Skeletal muscle tissue (tissue), 4 donors: Measurements from ENCODE around the gene SYNE1. TPM values are rescaled to one million over a fixed set of nuclear protein-coding genes. Genes with fewer than 3 reads are reported as not detected.
"Not testable (repeated sequence)": the region's sequence is repeated elsewhere in the genome, so short reads cannot be mapped to it uniquely, and the experiment has no call there.

ENCODE experiments used
- H3K27ac ChIP-seq: one replicate; pipeline ENCODE4 v1.7.0; 2013; ENCODE audit warnings: mild to moderate bottlenecking, low read depth, low read length, inconsistent platforms
- H3K27me3 ChIP-seq, 3 donors: one replicate each; pipeline ENCODE4 v1.7.0; 2013; ENCODE audit warnings: low read length in 3 of 3; ENCODE audit not compliant: control insufficient read depth in 3 of 3, insufficient read depth in 3 of 3
- H3K36me3 ChIP-seq, 3 donors: one replicate each; pipeline ENCODE4 v1.7.0; 2013; ENCODE audit warnings: low read length in 3 of 3; ENCODE audit not compliant: control insufficient read depth in 3 of 3, insufficient read depth in 3 of 3
- H3K4me1 ChIP-seq, 3 donors: one replicate each; pipeline ENCODE4 v1.7.0; 2013; ENCODE audit warnings: low read length in 3 of 3, mild to moderate bottlenecking in 3 of 3; ENCODE audit not compliant: control insufficient read depth in 3 of 3, insufficient read depth in 3 of 3
- H3K4me3 ChIP-seq, 3 donors: one replicate each; pipeline ENCODE4 v1.7.0; 2013; ENCODE audit warnings: low read length in 3 of 3
- H3K9ac ChIP-seq, 3 donors: one replicate each; pipeline ENCODE4 v1.7.0; 2013; ENCODE audit warnings: low read length in 3 of 3, mild to moderate bottlenecking in 3 of 3, moderate library complexity in 2 of 3, low read depth in 1 of 3
- H3K9me3 ChIP-seq, 3 donors: one replicate each; pipeline ENCODE4 v1.7.0; 2013; ENCODE audit warnings: low read length in 3 of 3; ENCODE audit not compliant: control insufficient read depth in 3 of 3
- total RNA-seq: library from RNA; depleted of rRNA; stranded (reverse); fragments of >200 nt; gene quantifications from one replicate; pipeline ENCODE4 v1.2.3, GENCODE V29; 2014
- donor health status: Osteomylitis.

The SYNE1 gene
- total RNA-seq, 1 donor from 2014 or later: 195 TPM

DNA sequence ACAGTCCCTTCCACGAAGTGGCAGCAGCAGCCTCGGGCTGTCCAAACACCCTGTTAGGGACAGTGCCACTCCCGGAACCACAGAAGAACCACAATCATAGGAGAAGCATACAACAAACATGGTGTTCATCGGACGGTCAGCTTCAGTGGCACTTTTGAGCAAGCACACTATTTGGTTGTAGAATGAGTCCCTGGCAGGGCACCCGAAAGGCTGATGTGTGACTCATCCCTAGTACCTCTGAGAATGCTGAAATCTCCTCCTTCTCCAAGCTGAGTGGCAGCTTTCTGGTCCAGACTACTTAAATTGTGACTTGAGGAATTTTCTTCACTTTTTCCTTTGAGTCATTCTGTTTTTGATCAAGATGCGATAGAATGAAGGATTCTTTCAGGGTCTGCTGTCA lies 547.2 kb downstream of the SYNE1 start:
- H3K36me3 ChIP-seq: no peaks in the 10 kb centered on the region
- H3K4me1 ChIP-seq: peaks cover 10 to 20% (median 14%) of the 10 kb centered on the region in 3 donors
- no peaks in the 10 kb centered on the region for H3K27me3 ChIP-seq
- no peak overlapping the region for H3K27ac ChIP-seq
- H3K9ac ChIP-seq: no peak overlapping the region
- no peaks in the 10 kb centered on the region for H3K9me3 ChIP-seq
- H3K4me3 ChIP-seq: no peak overlapping the region

DNA sequence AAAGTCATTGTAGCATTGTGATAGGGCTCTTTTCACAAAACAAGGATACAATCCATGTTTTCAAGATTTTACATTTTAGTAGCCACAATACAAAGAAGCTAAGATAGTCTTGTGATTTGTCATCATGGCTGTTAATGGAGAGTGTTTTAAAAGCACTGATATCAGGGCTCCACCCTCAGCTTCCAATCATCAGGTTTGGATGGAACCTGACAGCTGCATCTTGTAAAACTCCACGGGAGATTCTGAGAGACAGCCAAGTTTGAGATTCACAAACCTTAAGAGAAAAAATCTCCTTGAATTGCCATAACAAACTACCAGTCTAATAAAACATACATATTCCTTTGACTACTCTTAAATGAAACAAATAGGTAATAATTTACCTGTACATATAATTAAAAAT lies 549.5 kb downstream of the SYNE1 start:
- H3K4me1 ChIP-seq: peaks cover 4 to 16% (median 6%) of the 10 kb centered on the region in 3 donors
- H3K9ac ChIP-seq: no peak overlapping the region
- no peaks in the 10 kb centered on the region for H3K27me3 ChIP-seq
- no peak overlapping the region for H3K27ac ChIP-seq
- H3K36me3 ChIP-seq: no peaks in the 10 kb centered on the region
- H3K4me3 ChIP-seq: no peak overlapping the region
- H3K9me3 ChIP-seq: no peaks in the 10 kb centered on the region

DNA sequence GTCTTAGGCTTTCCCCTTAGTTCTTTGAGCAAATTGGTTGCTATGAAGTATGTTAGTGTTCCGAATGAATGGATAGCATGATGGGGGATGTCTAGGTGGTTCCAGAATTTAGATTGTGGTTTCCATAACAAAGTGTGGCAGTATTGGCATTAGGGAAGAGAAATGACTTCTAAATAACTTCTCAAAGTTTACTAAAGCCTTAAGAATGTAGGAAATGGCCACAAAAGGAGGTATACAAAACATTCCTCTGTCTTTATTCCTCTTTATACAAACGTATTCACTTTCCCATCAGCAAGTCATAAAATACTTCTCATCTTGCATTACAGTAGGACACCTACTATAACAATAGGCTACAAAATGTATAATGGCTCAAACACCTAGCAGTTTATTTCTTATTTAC lies 550.1 kb downstream of the SYNE1 start:
- peaks cover 4 to 16% (median 6%) of the 10 kb centered on the region in 3 donors for H3K4me1 ChIP-seq

DNA sequence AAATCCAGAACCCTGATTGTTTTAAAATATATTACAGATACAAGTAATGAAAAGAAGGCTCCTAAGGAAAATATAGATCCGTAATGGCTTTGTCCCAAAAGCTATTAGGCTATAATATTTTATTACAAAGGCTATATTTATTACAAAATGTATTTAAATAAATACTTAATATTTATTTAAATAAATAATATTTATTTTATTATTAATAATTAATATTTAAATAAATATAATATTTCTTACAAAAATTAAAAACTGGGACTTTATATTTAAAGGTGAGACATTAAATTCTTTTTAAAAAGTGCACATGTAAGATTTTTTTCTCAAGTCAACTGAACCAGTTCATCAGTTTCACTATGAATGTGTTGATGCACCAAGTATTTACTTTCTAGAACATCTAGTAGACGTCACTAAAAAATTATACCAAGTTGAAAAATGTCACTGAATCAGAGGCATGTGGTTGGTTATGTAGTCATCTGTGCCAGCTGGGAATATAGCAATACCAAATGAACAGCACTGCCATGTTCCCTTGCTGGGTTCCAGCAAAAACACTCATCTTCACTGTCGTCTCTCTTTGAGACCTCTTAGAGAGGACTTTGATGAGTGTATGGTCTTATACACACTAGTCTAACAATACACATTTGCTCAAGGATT lies 550.8 kb downstream of the SYNE1 start:
- Histone ChIP-seq H3K27ac (no peak overlapping the region), H3K4me1 (peaks cover 0 to 12% (median 5%) of the 10 kb centered on the region in 3 donors), H3K9me3 (no peaks in the 10 kb centered on the region), H3K36me3 (no peaks in the 10 kb centered on the region), H3K4me3 (no peak overlapping the region), H3K9ac (no peak overlapping the region), H3K27me3 (no peaks in the 10 kb centered on the region)

More for the DNA sequence above, 550.1 kb downstream of the SYNE1 start:
- no peaks in the 10 kb centered on the region for H3K27me3 ChIP-seq
- no peak overlapping the region for H3K27ac ChIP-seq
- H3K4me3 ChIP-seq: no peak overlapping the region
- no peaks in the 10 kb centered on the region for H3K9me3 ChIP-seq
- H3K36me3 ChIP-seq: no peaks in the 10 kb centered on the region
- no peak overlapping the region for H3K9ac ChIP-seq

DNA sequence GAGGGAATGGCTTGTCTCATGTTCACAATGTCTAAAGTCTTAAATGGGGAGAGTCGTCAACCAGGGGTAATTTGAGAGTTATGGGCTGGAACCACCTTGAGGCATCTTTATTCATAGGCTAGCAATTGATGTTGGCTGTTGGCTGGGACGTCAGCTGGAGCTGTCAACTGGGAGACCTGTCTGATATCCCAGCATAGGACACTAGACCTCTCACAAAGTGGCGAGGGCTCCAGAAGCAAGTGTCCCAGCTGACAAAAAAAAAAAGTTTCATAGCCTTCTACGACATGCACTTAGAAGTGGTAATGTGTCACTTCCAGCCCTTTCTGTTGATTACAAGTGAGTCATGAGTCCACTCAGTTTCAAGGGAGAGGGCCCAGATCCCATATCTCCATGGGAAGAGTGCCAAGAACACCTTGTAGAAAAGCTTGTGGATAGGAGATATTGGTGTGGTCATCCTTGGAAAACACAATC lies 551.7 kb downstream of the SYNE1 start:
- Histone ChIP-seq H3K9ac (no peak overlapping the region), H3K9me3 (no peaks in the 10 kb centered on the region), H3K27me3 (no peaks in the 10 kb centered on the region), H3K27ac (no peak overlapping the region), H3K36me3 (no peaks in the 10 kb centered on the region), H3K4me1 (peaks cover 0 to 12% (median 0%) of the 10 kb centered on the region in 3 donors), H3K4me3 (no peak overlapping the region)

DNA sequence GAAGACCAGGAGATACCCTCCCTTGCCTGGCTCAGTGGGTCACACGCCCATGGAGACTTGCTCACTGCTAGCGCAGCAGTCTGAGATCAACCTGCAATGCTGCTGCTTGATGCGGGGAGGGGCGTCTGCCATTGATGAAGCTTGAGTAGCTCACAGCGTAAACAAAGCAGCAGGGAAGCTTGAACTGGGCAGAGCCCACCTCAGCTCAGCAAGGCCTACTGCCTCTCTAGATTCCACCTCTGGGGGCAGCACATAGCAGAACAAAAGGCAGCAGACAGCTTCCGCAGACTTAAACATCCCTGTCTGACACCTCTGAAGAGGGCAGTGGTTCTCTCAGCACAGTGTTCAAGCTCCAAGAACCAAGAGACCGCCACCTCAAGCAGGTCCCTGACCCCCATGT lies 558.4 kb downstream of the SYNE1 start:
- Histone ChIP-seq H3K27ac (no peak overlapping the region), H3K36me3 (no peaks in the 10 kb centered on the region), H3K9ac (no peak overlapping the region), H3K4me1 (no peaks in the 10 kb centered on the region), H3K27me3 (no peaks in the 10 kb centered on the region), H3K9me3 (no peaks in the 10 kb centered on the region), H3K4me3 (no peak overlapping the region)

DNA sequence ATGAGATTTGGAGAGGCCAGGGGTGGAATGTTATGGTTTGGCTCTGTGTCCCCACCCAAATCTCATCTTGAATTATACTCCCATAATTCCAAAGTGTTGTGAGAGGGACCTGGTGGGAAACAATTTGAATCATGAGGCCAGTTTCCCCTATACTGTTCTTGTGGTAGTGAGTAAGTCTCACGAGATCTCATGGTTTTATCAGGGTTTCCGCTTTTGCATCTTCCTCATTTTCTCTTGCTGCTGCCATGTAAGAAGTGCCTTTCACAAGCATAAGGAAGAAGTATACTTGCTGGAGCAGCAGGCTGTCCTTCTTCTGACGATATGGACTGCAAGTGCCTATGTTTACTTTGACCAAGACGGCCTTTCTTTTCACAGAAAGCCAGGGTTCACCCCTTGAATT lies 559.2 kb downstream of the SYNE1 start:
- Histone ChIP-seq H3K36me3 (no peaks in the 10 kb centered on the region), H3K27ac (no peak overlapping the region), H3K4me1 (no peaks in the 10 kb centered on the region), H3K4me3 (no peak overlapping the region), H3K9me3 (no peaks in the 10 kb centered on the region), H3K27me3 (no peaks in the 10 kb centered on the region), H3K9ac (no peak overlapping the region)

DNA sequence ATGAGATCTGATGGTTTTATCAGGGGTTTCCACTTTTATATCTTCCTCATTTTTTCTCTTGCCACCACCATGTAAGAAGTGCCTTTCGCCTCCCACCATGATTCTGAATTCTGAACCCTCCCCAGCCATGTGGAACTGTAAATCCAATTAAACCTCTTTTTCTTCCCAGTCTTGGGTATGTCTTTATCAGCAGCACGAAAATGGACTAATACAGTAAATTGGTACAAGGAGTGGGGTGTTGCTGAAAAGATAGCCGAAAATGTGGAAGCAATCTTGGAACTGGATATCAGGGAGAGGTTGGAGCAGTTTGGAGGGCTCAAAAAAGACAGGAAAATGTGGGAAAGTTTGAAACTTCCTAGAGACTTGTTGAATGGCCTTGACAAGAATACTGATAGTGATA lies 560.9 kb downstream of the SYNE1 start:
- H3K9me3 ChIP-seq, H3K9ac ChIP-seq, H3K4me3 ChIP-seq, H3K27me3 ChIP-seq, H3K27ac ChIP-seq, H3K4me1 ChIP-seq, H3K36me3 ChIP-seq: not testable (repeated sequence)

DNA sequence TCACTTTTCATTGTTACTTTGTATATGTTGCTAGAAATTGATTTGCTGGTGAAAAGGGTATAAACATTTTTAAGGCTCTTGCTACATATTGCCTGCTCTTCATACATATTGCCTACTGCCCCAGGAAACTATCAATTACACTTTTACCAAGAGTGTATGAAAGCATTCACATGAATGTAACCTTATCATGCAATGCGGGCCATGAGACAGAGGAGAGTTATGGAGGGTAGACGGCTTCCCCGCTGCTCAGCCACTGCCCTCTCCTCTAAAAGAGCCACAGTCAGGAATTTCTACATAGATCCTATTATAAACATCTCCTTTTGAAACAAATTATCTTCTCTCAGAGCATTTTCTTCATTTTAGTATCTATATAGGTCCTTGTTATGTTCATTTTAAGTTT lies 565.3 kb downstream of the SYNE1 start:
- Histone ChIP-seq H3K27ac (peak overlapping the region; percentile 2), H3K27me3 (no peaks in the 10 kb centered on the region), H3K9me3 (no peaks in the 10 kb centered on the region), H3K36me3 (no peaks in the 10 kb centered on the region), H3K4me1 (peaks cover 0 to 3% (median 0%) of the 10 kb centered on the region in 3 donors), H3K9ac (no peak overlapping the region), H3K4me3 (no peak overlapping the region)
